ENCODE results near the gene ZNF408.

The ZNF408 gene

GRCh38 chr11:46745995-46746394 is 45.2 kb downstream of the ZNF408 start:
- no peaks in the 10 kb centered on the region for H3K9me3 ChIP-seq (ENCODE audit: insufficient read depth, low read length)
- no peak overlapping the region for H3K27ac ChIP-seq (ENCODE audit: low read depth, low read length)
- H3K9ac ChIP-seq (ENCODE audit: low read length): no peak overlapping the region
- no peaks in the 10 kb centered on the region for H3K9me2 ChIP-seq (replicated peaks; ENCODE audit: insufficient read depth, low read length)
- H4K20me1 ChIP-seq (ENCODE audit: low read depth, low read length): no peaks in the 10 kb centered on the region
- H3K4me2 ChIP-seq (ENCODE audit: low read depth, low read length, poor library complexity, severe bottlenecking): no peak overlapping the region
- H3K79me2 ChIP-seq (ENCODE audit: insufficient read depth, low read length): no peaks in the 10 kb centered on the region
- TF ChIP-seq EZH2phosphoT487 (conservative IDR thresholded peaks at IDR 0.05; ENCODE audit: low read length): no peak
- no peak for TF ChIP-seq CTCF (IDR thresholded peaks at IDR 0.05; ENCODE audit: insufficient read depth, low read length, poor library complexity, severe bottlenecking)
- no peak overlapping the region for H3K4me3 ChIP-seq (ENCODE audit: insufficient read depth, low read length, poor library complexity, severe bottlenecking)
- peaks cover 20% of the 10 kb centered on the region for H3K36me3 ChIP-seq (ENCODE audit: low read length)
- H2AFZ ChIP-seq (ENCODE audit: low read depth, low read length, severe bottlenecking): no peak overlapping the region
- H3F3A ChIP-seq (ENCODE audit: insufficient read depth): no peaks in the 10 kb centered on the region
- H3K27me3 ChIP-seq (ENCODE audit: low read length): no peaks in the 10 kb centered on the region

- Histone ChIP-seq H3K36me3 (ENCODE audit: low read length) (peaks cover 25% of the 10 kb centered on the region), H3K4me3 (ENCODE audit: insufficient read depth, low read length, poor library complexity, severe bottlenecking) (no peak overlapping the region), H3K9me2 (replicated peaks; ENCODE audit: insufficient read depth, low read length) (no peaks in the 10 kb centered on the region), H4K20me1 (ENCODE audit: low read depth, low read length) (no peaks in the 10 kb centered on the region), H3K27ac (ENCODE audit: low read depth, low read length) (no peak overlapping the region), H3K79me2 (ENCODE audit: insufficient read depth, low read length) (no peaks in the 10 kb centered on the region), H3F3A (ENCODE audit: insufficient read depth) (no peaks in the 10 kb centered on the region), H3K27me3 (ENCODE audit: low read length) (no peaks in the 10 kb centered on the region), H3K4me2 (ENCODE audit: low read depth, low read length, poor library complexity, severe bottlenecking) (no peak overlapping the region), H3K9ac (ENCODE audit: low read length) (no peak overlapping the region), H2AFZ (ENCODE audit: low read depth, low read length, severe bottlenecking) (no peak overlapping the region), H3K9me3 (ENCODE audit: insufficient read depth, low read length) (no peaks in the 10 kb centered on the region)
- no peak for TF ChIP-seq CTCF (IDR thresholded peaks at IDR 0.05; ENCODE audit: insufficient read depth, low read length, poor library complexity, severe bottlenecking)
- no peak for TF ChIP-seq EZH2phosphoT487 (conservative IDR thresholded peaks at IDR 0.05; ENCODE audit: low read length)
These were observed 46.3 kb downstream of the ZNF408 start for GRCh38 chr11:46747150-46747549.

All from SU-DHL-6 (cell line).